Endothelial cell of umbilical vein (primary cell): ENCODE results near the gene VTA1. TPM values are rescaled to one million over a fixed set of nuclear protein-coding genes. Genes with fewer than 3 reads are reported as not detected.

Experiments used
- BruUV-seq: library from RNA; stranded (reverse); fragments of 400-500 nt; replicated peaks from 2 replicates; lab custom pipeline; 2021; lab: Mats Ljungman, UMichigan
- CTCF ChIA-PET: fragments of 300-600, 350-600 bp; sonication (Branson Sonifier 250); formaldehyde crosslinking; loops from one replicate; lab custom pipeline; 2021; ENCODE audit warnings: antibody characterized with exemption, inconsistent platforms; lab: Charles Lee
- POLR2A ChIA-PET: fragments of 300-600, 350-600 bp; sonication (Branson Sonifier 250); formaldehyde crosslinking; loops from one replicate; lab custom pipeline; 2021; ENCODE audit warnings: antibody characterized with exemption, inconsistent platforms; lab: Charles Lee
- DNase-seq: peaks from one replicate; pipeline ENCODE4 v3.0.0-alpha.2; 2011; ENCODE audit warnings: low read depth, low spot score
- FAIRE-seq: peaks from 2 replicates; lab custom pipeline; 2011; peaks lifted over from hg19 to GRCh38; lab: Jason Lieb, UNC
- H2AFZ ChIP-seq: 2 replicates; pipeline ENCODE4 v1.6.0; 2012; ENCODE audit warnings: low read depth, low read length, control low read depth, inconsistent platforms
- H3K27ac ChIP-seq: 2 replicates; pipeline ENCODE4 v1.5.1; 2011; ENCODE audit warnings: low read depth, mild to moderate bottlenecking, control low read depth, low read length, moderate library complexity; ENCODE audit not compliant: insufficient read depth
- H3K27me3 ChIP-seq, 2 experiments: 2 replicates each; pipeline versions ENCODE4 v1.6.0 to v1.6.1; 2011; ENCODE audit warnings: low read length in 2 of 2, mixed read lengths in 1 of 2; ENCODE audit not compliant: control insufficient read depth in 2 of 2, insufficient read depth in 2 of 2
- H3K36me3 ChIP-seq, 2 experiments: 2 replicates in 1 of 2; 3 replicates in 1 of 2; pipeline ENCODE4 v1.5.1; 2011; ENCODE audit warnings: low read length in 2 of 2, mild to moderate bottlenecking in 1 of 2, moderate library complexity in 1 of 2; ENCODE audit not compliant: control insufficient read depth in 2 of 2, insufficient read depth in 2 of 2; ENCODE audit errors: extremely low read depth in 1 of 2
- H3K4me1 ChIP-seq: 3 replicates; pipeline ENCODE4 v1.5.1; 2011; ENCODE audit warnings: mild to moderate bottlenecking, low read length; ENCODE audit not compliant: control insufficient read depth, insufficient read depth; ENCODE audit errors: extremely low read depth
- H3K4me2 ChIP-seq: 2 replicates; pipeline ENCODE4 v1.6.1; 2011; ENCODE audit warnings: low read length, control low read depth, mixed read lengths; ENCODE audit not compliant: insufficient read depth
- H3K4me3 ChIP-seq, 3 experiments: fragments of 200-600 bp in 1 of 3; sonication (generic), shearing (Covaris generic) in 1 of 3; replicated peaks in 1 of 3; 2 replicates each; pipeline ENCODE4 v1.5.1; 2011 to 2016; ENCODE audit warnings: control low read depth in 3 of 3, low read length in 3 of 3, mild to moderate bottlenecking in 2 of 3, inconsistent platforms in 1 of 3, low read depth in 1 of 3, moderate library complexity in 1 of 3; ENCODE audit not compliant: insufficient read depth in 1 of 3
- H3K79me2 ChIP-seq: 2 replicates; pipeline ENCODE4 v1.6.0; 2012; ENCODE audit warnings: low read length, inconsistent platforms; ENCODE audit not compliant: control insufficient read depth, insufficient read depth
- H3K9ac ChIP-seq: replicated peaks from 2 replicates; pipeline ENCODE3; 2011; ENCODE audit warnings: low read length, control low read depth; ENCODE audit not compliant: insufficient read depth; ENCODE audit errors: extremely low read depth
- H3K9me1 ChIP-seq: replicated peaks from 3 replicates; pipeline ENCODE4 v1.6.0; 2011; ENCODE audit warnings: mild to moderate bottlenecking, low read length; ENCODE audit not compliant: control insufficient read depth, insufficient read depth; ENCODE audit errors: extremely low read depth
- H3K9me3 ChIP-seq: replicated peaks from 2 replicates; pipeline ENCODE4 v1.5.1; 2012; ENCODE audit warnings: low read length, inconsistent platforms; ENCODE audit not compliant: control insufficient read depth, insufficient read depth
- H4K20me1 ChIP-seq: replicated peaks from 2 replicates; pipeline ENCODE3; 2011; ENCODE audit warnings: mild to moderate bottlenecking, low read length; ENCODE audit not compliant: control insufficient read depth, insufficient read depth; ENCODE audit errors: extremely low read depth
- EZH2 ChIP-seq: IDR thresholded peaks from 2 replicates; pipeline ENCODE4 v1.6.1; 2012; ENCODE audit warnings: borderline replicate concordance, low read depth, mild to moderate bottlenecking, moderate library complexity, low read length, inconsistent platforms; ENCODE audit not compliant: severe bottlenecking
- FOS ChIP-seq: IDR thresholded peaks from 2 replicates; pipeline ENCODE4 v1.6.1; 2011; ENCODE audit warnings: mild to moderate bottlenecking, low read length, moderate library complexity, borderline replicate concordance; ENCODE audit not compliant: insufficient read depth
- GATA2 ChIP-seq: IDR thresholded peaks from 2 replicates; pipeline ENCODE4 v1.7.0; 2011; ENCODE audit warnings: low read depth, mild to moderate bottlenecking, moderate library complexity, mixed read lengths, low read length; ENCODE audit not compliant: insufficient read length, insufficient read depth
- JUN ChIP-seq: IDR thresholded peaks from 2 replicates; pipeline ENCODE4 v1.6.1; 2011; ENCODE audit warnings: borderline replicate concordance, low read depth; ENCODE audit not compliant: insufficient read length, insufficient read depth
- MYC ChIP-seq: IDR thresholded peaks from one replicate; pipeline ENCODE4 v1.6.1; 2011; ENCODE audit warnings: mild to moderate bottlenecking, low read depth, low read length
- POLR2A ChIP-seq: IDR thresholded peaks from 2 replicates; pipeline ENCODE4 v1.6.1; 2012; ENCODE audit warnings: low read depth, mild to moderate bottlenecking, control low read depth, low read length
- POLR2AphosphoS5 ChIP-seq: IDR thresholded peaks from 2 replicates; pipeline ENCODE4 v1.6.1; 2012; ENCODE audit warnings: low read depth, mild to moderate bottlenecking, control low read depth, low read length, moderate library complexity; ENCODE audit not compliant: insufficient read depth
- dilution Hi-C: fragments of 300-500 bp; cut with MboI; formaldehyde crosslinking; loops from one replicate; pipeline ENCODE4 v1.15.0; 2019; ENCODE audit warnings: low sequenced_read_pairs; ENCODE audit not compliant: extremely low pct_ligation_motif_present
- intact Hi-C: fragments of 100-400 bp; cut with micrococcal nuclease; formaldehyde crosslinking; loops from one replicate; pipeline ENCODE4 v1.10.0; 2022
- polyA plus RNA-seq, 4 experiments: library from polyadenylated mRNA; depleted of rRNA in 3 of 4; stranded (reverse) in 3 of 4; unstranded in 1 of 4; fragments of >200 nt; gene quantifications; 2 replicates each; pipeline versions ENCODE4 v1.2.1 to v1.2.3, GENCODE V29; 2011 to 2012; ENCODE audit warnings: missing spikeins in 1 of 4
- total RNA-seq: library from RNA; stranded (reverse); gene quantifications from 2 replicates; pipeline ENCODE4 v1.2.3, GENCODE V29; 2021
- TF ChIP-seq, protein P1 (sequence below): IDR thresholded peaks from 2 replicates; pipeline ENCODE4 v1.6.1; 2011; ENCODE audit not compliant: insufficient read depth, insufficient read length
- TF ChIP-seq, protein P2 (sequence below), 2 donors: IDR thresholded peaks; 1 replicate in 1 of 2; 2 replicates in 1 of 2; pipeline ENCODE4 v1.5.1; 2011; ENCODE audit warnings: low read length in 2 of 2, mild to moderate bottlenecking in 2 of 2, moderate library complexity in 2 of 2, control low read depth in 1 of 2, inconsistent platforms in 1 of 2, low read depth in 1 of 2; ENCODE audit not compliant: insufficient read depth in 1 of 2; ENCODE audit errors: extremely low read depth in 1 of 2

VTA1 gene
- total and polyA plus RNA-seq, 2 donors (not counting 3 experiments of a cell fraction or from before 2014, with no cell fraction given), result 39.0 to 40.9 TPM

GRCh38 chr6:142262231-142262630, 115.2 kb downstream of the VTA1 start:
- H4K20me1 ChIP-seq, result no peaks in the 10 kb centered on the region
- TF ChIP-seq EZH2 (no peak), POLR2A (no peak), POLR2AphosphoS5 (no peak), FOS (no peak), MYC (no peak), JUN (no peak), GATA2 (no peak)
- TF ChIP-seq, protein P1, sequence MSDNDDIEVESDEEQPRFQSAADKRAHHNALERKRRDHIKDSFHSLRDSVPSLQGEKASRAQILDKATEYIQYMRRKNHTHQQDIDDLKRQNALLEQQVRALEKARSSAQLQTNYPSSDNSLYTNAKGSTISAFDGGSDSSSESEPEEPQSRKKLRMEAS, result no peak
- TF ChIP-seq, protein P2, sequence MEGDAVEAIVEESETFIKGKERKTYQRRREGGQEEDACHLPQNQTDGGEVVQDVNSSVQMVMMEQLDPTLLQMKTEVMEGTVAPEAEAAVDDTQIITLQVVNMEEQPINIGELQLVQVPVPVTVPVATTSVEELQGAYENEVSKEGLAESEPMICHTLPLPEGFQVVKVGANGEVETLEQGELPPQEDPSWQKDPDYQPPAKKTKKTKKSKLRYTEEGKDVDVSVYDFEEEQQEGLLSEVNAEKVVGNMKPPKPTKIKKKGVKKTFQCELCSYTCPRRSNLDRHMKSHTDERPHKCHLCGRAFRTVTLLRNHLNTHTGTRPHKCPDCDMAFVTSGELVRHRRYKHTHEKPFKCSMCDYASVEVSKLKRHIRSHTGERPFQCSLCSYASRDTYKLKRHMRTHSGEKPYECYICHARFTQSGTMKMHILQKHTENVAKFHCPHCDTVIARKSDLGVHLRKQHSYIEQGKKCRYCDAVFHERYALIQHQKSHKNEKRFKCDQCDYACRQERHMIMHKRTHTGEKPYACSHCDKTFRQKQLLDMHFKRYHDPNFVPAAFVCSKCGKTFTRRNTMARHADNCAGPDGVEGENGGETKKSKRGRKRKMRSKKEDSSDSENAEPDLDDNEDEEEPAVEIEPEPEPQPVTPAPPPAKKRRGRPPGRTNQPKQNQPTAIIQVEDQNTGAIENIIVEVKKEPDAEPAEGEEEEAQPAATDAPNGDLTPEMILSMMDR (IDR thresholded peaks at IDR 0.05; ENCODE audit: extremely low read depth in 1 of 2, insufficient read depth in 1 of 2, low read depth in 1 of 2, low read length in 2 of 2), result no peak
- dilution Hi-C loops, result no loop called here
- H3K36me3 ChIP-seq, result no peaks in the 10 kb centered on the region
- H3K79me2 ChIP-seq, result no peaks in the 10 kb centered on the region
- H3K4me1 ChIP-seq, result peaks cover 3% of the 10 kb centered on the region
- FAIRE-seq (no peak), DNase-seq (no peak)
- intact Hi-C loops, result no loop called here
- ChIA-PET POLR2A (no interaction called here), CTCF (interaction anchor here (0.5 kb wide), 1 partner anchor 13 kb away, joined by 3 read pairs; no protein-coding TSS in a partner anchor)
- no peak overlapping the region for H2AFZ ChIP-seq
- H3K9me3 ChIP-seq, result no peaks in the 10 kb centered on the region
- H3K27ac ChIP-seq, result no peak overlapping the region
- BruUV-seq, result no TSS peak
- no peak overlapping the region for H3K9ac ChIP-seq
- no peaks in the 10 kb centered on the region for H3K9me1 ChIP-seq
- H3K27me3 ChIP-seq, result no peaks in the 10 kb centered on the region
- H3K4me2 ChIP-seq, result no peak overlapping the region
- no peak overlapping the region for H3K4me3 ChIP-seq
